Measurements from ENCODE around the gene DDX1. TPM values are rescaled to one million over a fixed set of nuclear protein-coding genes. Genes with fewer than 3 reads are reported as not detected.
"Not testable (repeated sequence)": the region's sequence is repeated elsewhere in the genome, so short reads cannot be mapped to it uniquely, and the experiment has no call there.

Gene DDX1
- total RNA-seq, 2 experiments from 2014 or later, result 136 to 137 TPM

DNA sequence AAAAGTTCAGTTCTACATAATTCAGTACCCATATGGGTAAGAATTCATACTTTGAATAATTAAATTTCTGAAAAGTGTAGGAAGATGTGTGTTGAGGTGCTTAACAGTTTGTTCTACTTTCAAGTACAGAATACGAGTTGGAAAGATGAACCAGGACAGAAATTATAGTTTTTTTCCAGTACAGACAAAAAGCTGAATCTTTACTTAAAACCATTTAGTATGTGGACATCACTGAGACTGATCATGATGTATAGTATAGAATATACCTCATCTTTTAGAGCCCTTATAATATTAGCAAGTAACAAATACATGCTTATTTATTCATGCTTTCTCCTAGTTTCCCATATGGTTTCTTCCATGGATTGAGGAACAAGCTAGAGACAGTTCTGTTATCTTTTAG is 10.0 kb downstream of the DDX1 start:
- Mint-ChIP-seq H3K27ac (no peak overlapping the region), H3K9me3 (no peaks in the 10 kb centered on the region)

DNA sequence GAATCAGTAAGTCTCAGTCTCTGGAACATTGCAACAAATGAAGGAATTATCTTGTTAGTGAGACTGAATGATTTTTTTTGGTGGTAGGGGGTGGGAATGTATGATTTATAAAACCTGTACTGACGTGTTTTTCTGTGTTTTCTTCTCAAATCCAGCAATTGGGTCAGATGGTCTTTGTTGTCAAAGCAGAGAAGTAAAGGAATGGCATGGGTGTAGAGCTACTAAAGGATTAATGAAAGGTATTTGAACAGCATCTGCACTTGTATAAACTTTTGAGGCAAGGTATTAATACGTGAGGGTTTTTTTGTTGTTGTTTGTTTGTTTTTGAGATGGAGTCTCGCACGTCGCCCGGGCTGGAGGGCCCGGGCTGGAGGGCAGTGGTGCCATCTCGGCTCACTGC is 10.7 kb downstream of the DDX1 start:
- H3K27me3 Mint-ChIP-seq, result no peaks in the 10 kb centered on the region
- H3K4me1 Mint-ChIP-seq, result no peaks in the 10 kb centered on the region
- H3K9me3 Mint-ChIP-seq, result no peaks in the 10 kb centered on the region
- H3K36me3 Mint-ChIP-seq, result peaks cover 24% of the 10 kb centered on the region
- DNase-seq, result no peak
- no peak overlapping the region for H3K27ac Mint-ChIP-seq
- H3K4me3 Mint-ChIP-seq, result no peak overlapping the region

More for the DNA sequence above, 10.0 kb downstream of the DDX1 start:
- no peaks in the 10 kb centered on the region for H3K27me3 Mint-ChIP-seq
- DNase-seq, result no peak
- no peaks in the 10 kb centered on the region for H3K4me1 Mint-ChIP-seq
- peaks cover 25% of the 10 kb centered on the region for H3K36me3 Mint-ChIP-seq
- H3K4me3 Mint-ChIP-seq, result no peak overlapping the region

DNA sequence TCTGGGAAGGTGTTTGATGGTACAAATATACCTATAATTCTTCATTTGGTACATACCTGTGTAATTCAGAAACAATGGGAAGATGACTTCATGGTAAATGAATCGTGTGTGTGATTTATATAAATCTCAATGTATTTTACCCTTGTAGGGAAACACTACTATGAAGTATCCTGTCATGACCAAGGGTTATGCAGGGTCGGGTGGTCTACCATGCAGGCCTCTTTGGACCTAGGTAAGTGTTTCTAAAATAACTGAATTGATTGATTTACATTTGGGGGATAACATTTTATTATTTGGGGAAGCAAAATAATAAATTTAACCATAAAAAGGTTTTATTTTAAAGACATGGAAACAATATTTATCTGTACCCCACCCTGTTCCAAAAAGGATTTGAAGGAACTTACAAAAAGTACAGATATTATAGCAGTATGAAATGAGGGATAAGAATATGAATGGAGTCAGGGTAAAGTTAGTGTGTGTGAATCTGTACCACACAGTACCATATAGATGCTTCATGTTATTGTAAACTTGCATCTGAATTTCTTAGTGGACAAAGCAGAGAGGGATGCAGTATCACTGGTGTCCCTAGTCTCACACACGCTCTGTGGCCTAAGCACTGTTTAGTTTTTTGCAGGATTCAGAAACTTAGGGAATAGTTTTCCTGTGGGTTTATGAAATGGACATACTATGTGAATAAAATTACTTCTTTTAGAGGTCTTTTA is 11.5 kb downstream of the DDX1 start:
- Mint-ChIP-seq H3K4me1 (no peaks in the 10 kb centered on the region), H3K9me3 (no peaks in the 10 kb centered on the region), H3K36me3 (peaks cover 26% of the 10 kb centered on the region), H3K27ac (no peak overlapping the region), H3K27me3 (no peaks in the 10 kb centered on the region), H3K4me3 (no peak overlapping the region)
- DNase-seq, result no peak

DNA sequence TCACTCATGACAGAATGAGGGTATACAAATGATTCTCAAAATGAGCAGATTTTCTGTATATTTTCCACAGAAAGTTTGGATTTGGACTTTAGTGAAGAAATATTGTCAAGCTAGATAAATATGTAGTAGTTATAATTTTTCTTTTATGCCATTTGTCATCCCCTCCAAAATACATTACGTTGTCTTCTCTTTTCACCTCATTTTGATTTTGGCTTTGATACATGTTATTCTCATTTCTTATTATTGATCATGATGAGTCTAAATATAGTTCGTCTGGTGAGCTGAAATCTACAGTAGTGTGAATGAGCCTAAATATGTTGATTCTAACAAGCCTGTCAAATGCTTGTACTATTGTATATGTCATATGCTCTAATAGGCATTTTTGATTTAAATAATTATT is 12.3 kb downstream of the DDX1 start:
- no peaks in the 10 kb centered on the region for H3K4me1 Mint-ChIP-seq
- no peak overlapping the region for H3K27ac Mint-ChIP-seq
- no peak overlapping the region for H3K4me3 Mint-ChIP-seq
- DNase-seq, result no peak
- peaks cover 28% of the 10 kb centered on the region for H3K36me3 Mint-ChIP-seq
- H3K27me3 Mint-ChIP-seq, result no peaks in the 10 kb centered on the region
- no peaks in the 10 kb centered on the region for H3K9me3 Mint-ChIP-seq

DNA sequence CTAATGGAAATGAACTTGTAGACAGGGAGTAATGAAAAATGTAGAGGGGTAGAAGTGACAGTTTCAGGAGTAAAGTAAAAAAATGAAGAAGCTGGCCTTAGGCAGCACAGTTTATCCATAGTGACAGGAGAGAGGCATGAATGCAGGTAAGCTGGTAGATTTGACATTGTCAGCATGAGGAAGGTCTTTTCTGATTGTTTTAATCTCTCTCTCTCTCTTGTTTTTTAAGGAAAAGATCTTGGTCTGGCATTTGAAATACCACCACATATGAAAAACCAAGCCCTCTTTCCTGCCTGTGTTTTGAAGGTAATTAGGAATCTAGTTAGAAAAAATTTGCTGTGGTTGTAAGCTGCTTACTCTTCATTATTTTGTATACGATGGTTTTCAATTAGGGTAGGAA is 14.1 kb downstream of the DDX1 start:
- Mint-ChIP-seq H3K9me3 (no peaks in the 10 kb centered on the region), H3K4me3 (no peak overlapping the region), H3K27me3 (no peaks in the 10 kb centered on the region), H3K36me3 (peaks cover 38% of the 10 kb centered on the region), H3K4me1 (no peaks in the 10 kb centered on the region), H3K27ac (no peak overlapping the region)
- DNase-seq, result no peak

DNA sequence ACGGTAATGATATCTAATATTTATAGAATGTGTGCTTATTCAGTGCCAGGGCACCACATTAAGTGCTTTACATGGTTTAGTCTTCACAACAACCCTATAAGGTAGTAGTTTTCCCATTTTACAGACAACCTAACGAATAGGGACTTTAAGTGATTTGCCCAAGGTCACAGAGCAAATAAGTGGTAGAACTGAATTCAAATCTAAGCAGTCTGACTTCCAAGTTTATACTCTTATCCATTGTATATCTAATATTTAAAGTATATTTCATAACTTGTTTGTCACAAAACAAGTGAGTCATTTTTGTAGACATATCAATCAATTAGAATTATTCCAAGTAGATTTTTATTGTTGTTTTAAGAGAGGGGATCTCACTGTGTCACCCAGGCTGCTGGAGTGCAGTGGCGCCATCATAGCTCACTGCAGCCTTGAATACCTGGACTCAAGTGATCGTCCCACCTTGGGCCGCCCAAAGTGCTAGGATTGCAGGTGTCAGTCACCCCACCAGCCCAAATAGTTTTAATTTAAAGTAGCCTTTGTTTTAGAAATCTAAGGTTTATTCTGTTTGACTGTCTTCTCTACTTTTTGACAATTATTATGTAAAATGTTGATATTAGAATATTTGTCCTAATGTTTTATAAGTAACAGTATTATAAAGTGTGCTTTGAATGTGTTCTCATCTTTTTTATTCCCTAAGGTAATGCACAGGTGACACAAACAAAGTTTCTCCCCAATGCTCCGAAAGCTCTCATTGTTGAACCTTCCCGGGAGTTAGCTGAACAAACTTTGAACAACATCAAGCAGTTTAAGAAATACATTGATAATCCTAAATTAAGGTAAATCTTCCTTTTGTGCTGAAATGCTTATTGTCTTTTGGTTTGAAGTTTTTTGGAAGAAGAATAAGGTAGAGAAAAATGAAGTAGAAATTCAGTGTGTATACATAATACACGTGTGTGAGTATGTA is 15.1 kb downstream of the DDX1 start:
- DNase-seq, result no peak
- Mint-ChIP-seq H3K9me3 (no peaks in the 10 kb centered on the region), H3K4me1 (no peaks in the 10 kb centered on the region), H3K27me3 (no peaks in the 10 kb centered on the region), H3K36me3 (peaks cover 36% of the 10 kb centered on the region), H3K4me3 (no peak overlapping the region), H3K27ac (no peak overlapping the region)

DNA sequence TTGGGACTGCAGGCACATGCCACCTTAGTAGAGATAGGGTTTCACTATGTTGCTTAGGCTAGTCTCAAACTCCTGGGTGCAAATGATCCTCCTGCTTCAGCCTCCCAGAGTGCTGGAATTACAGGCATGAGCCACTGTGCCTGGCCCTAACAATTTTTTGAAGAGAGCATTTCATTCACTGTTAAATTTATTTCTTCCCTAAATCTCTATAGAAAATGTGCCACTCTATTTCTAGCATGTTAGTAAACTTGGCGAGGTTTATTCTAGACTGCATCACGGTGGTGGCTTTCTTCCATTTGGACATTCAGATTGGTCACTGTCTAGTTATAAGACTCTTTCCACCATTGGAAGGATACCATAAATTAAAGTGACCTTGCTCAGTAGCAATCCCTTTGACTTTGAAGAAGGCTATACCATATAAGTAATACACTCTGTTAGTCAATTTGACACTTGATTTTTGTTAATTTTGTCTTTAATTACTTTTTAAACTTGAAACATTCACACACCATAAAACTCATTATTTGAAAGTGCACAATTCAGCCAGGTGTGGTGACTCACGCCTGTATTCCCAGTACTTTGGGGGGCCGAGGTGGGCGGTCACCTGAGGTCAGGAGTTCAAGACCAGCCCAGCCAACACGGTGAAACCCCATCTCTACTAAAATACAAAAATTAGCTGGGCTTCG is 16.2 kb downstream of the DDX1 start:
- Mint-ChIP-seq H3K36me3 (peaks cover 34% of the 10 kb centered on the region), H3K4me3 (no peak overlapping the region), H3K27ac (no peak overlapping the region), H3K4me1 (no peaks in the 10 kb centered on the region), H3K27me3 (no peaks in the 10 kb centered on the region), H3K9me3 (no peaks in the 10 kb centered on the region)
- DNase-seq, result no peak

DNA sequence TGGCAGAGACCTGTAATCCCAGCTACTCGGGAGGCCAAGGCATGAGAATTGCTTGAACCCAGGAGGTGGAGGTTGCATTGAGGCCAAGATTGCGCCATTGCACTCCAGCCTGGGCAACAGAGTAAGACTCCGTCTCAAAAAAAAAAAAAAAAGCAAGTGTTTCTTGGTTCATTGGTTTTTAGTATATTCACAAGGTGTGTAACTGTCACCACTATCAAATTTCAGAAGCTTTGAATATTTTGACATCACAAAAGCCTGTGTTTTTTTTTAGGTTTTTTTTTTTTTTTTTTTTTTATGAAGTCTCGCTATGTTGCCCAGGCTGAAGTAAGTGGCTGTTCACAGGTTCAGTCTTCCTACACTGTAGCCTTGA is 16.7 kb downstream of the DDX1 start:
- no peak for DNase-seq
- Mint-ChIP-seq H3K4me3 (no peak overlapping the region), H3K4me1 (no peaks in the 10 kb centered on the region), H3K27me3 (no peaks in the 10 kb centered on the region), H3K9me3 (no peaks in the 10 kb centered on the region), H3K36me3 (peaks cover 37% of the 10 kb centered on the region), H3K27ac (no peak overlapping the region)

DNA sequence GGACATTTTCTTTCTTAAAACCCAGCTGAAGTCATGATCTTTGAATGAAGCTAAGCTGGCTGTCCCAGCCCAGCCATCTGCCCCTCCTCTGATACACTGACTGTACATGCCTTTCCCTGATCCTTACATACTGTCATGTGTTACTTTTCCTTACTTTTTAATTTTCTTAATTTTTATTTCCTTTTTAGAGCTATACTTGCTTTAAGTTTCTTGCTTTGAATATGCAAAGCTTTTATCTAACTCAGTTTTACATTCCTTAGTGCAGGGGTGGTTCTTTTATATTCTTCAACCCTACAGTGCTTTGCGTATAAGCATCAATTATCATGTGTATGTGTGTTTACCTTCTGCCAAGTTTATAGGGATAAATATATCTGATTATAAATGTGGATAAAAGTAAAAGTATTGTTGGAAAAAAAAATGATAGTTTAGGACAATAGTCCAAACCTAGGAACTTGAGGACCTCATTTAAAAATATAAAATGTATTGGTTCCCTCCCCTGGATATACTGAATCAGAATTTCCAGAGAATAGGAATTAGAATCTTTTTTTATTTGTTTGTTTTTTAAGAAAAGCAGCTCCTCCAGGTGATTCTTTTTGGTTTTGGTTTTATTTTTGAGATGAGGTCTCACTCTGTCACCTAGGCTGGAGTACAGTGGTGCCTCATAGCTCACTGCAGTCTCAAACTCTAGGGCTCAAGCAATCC is 17.8 kb downstream of the DDX1 start:
- H3K27ac Mint-ChIP-seq, result no peak overlapping the region
- H3K9me3 Mint-ChIP-seq, result no peaks in the 10 kb centered on the region
- H3K27me3 Mint-ChIP-seq, result no peaks in the 10 kb centered on the region
- peaks cover 35% of the 10 kb centered on the region for H3K36me3 Mint-ChIP-seq
- no peak overlapping the region for H3K4me3 Mint-ChIP-seq
- H3K4me1 Mint-ChIP-seq, result no peaks in the 10 kb centered on the region
- DNase-seq, result no peak

DNA sequence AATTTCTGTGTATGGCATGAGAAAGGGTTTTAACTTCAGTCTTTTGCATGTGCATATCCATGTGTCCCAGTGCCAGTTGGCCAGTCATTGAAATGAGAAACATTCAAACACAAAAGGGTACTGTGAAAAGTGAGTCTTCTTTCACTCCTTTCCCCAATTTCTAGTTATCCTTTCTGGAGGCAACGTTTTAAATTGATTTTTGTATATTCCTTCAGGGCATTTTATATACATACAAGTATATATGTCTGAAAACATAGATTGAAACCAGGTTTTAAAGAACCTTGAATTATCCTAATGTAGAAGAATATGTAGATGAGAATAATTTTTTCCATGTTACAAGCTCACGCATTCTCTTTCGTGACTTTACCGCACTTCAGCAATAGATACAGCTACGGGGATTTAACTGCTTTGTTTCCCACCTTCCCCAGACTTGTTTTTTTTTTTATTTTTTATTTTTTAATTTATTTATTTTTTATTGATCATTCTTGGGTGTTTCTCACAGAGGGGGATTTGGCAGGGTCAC is 18.8 kb downstream of the DDX1 start:
- Mint-ChIP-seq H3K36me3 (peaks cover 27% of the 10 kb centered on the region), H3K9me3 (no peaks in the 10 kb centered on the region), H3K4me1 (no peaks in the 10 kb centered on the region), H3K27ac (no peak overlapping the region), H3K4me3 (no peak overlapping the region), H3K27me3 (no peaks in the 10 kb centered on the region)
- DNase-seq, result no peak

DNA sequence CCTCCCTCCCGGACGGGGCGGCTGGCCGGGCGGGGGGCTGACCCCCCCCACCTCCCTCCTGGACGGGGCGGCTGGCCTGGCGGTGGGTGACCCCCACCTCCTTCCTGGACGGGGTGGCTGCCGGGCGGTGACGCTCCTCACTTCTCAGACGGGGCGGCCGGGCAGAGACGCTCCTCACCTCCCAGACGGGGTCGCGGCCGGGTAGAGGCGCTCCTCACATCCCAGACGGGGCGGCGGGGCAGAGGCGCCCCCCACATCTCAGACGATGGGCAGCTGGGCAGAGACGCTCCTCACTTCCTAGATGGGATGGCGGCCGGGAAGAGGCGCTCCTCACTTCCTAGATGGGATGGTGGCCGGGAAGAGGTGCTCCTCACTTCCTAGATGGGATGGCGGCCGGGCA is 20.4 kb downstream of the DDX1 start:
- not testable (repeated sequence) for H3K4me1 Mint-ChIP-seq, H3K27me3 Mint-ChIP-seq, H3K4me3 Mint-ChIP-seq, DNase-seq, H3K27ac Mint-ChIP-seq, H3K9me3 Mint-ChIP-seq
- peaks cover 25% of the 10 kb centered on the region for H3K36me3 Mint-ChIP-seq

DNA sequence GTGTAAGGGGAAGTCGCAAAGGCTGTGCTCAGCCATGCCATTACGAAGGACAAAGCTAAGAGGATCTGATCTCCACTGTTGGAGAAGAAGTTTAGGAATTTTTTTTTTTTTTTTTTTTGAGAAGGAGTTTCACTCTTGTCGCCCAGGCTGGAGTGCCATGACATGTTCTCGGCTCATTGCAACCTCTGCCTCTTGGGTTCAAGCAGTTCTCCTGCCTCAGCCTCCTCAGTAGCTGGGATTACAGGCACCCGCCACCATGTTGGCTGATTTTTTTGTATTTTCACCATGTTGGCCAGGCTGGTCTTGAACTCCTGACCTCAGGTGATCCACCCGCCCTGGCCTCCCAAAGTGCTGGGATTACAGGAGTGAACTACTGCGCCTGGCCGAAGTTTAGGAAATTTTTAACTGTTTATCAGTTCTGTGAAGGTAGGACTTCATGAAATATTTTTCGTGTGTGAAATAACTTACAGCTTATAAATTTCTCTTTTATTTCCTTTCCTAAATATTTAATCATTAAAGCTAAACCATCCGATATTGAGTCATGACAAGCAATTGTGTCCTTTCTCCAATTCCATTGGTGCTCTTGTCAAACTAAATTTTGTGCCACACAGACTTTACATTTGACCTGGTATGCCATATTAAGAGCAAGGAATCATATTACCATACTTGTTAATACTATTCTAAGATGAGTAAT is 22.2 kb downstream of the DDX1 start:
- H3K36me3 Mint-ChIP-seq, result peaks cover 20% of the 10 kb centered on the region
- H3K27ac Mint-ChIP-seq, result no peak overlapping the region

DNA sequence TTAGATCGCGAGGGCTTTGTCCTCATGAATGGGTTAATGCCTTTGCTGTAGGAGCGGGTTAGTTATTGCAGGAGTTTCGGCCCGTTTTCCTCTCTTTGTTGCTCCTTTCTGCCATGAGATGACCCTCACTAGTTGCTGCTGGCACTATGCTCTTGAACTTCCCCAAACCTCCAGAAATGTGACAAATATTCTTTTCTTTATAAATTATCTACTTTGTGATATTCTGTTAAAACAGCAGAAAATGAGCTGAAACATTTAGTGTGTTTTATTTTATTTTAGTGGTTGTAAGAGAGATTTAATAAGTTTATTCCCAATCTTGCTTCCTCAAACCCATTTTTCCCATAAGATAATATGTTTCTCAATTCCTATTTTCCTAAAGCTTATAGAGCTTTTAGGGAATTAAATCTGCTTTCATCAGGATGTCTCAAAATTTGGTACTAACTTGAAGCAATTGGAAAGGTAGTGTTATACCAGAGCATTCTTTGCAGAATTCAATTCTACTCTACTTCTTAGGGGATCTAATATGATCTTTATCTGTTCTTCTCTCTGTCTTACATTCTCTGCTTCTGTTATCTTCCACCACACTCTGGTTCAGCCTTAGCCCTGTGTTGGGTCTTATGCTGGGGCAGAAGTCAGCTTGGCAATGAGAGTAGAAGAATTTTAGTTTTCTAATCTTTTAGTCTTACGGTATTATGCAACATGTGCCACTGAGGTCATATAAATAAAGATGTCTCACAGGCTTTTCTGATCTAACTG is 23.1 kb downstream of the DDX1 start:
- H3K4me3 Mint-ChIP-seq, result no peak overlapping the region
- no peak overlapping the region for H3K27ac Mint-ChIP-seq
- peaks cover 20% of the 10 kb centered on the region for H3K36me3 Mint-ChIP-seq
- H3K27me3 Mint-ChIP-seq, result no peaks in the 10 kb centered on the region
- no peaks in the 10 kb centered on the region for H3K9me3 Mint-ChIP-seq
- no peak for DNase-seq
- H3K4me1 Mint-ChIP-seq, result no peaks in the 10 kb centered on the region

More for the DNA sequence above, 22.2 kb downstream of the DDX1 start:
- H3K27me3 Mint-ChIP-seq, result no peaks in the 10 kb centered on the region
- no peaks in the 10 kb centered on the region for H3K4me1 Mint-ChIP-seq
- no peak overlapping the region for H3K4me3 Mint-ChIP-seq
- H3K9me3 Mint-ChIP-seq, result no peaks in the 10 kb centered on the region
- no peak for DNase-seq
